ENCODE results near the gene EFCAB6.

EFCAB6 gene

GRCh38 chr22:43550672-43551071 lies 261.4 kb downstream of the EFCAB6 start:
- DNase-seq (ENCODE audit: low spot score) = no peak

- no peak for DNase-seq (ENCODE audit: low spot score)
Observed at GRCh38 chr22:43550024-43550620, 262.0 kb downstream of the EFCAB6 start.

GRCh38 chr22:43546186-43546585 lies 265.9 kb downstream of the EFCAB6 start:
- no peak for DNase-seq (ENCODE audit: low spot score)

DNA sequence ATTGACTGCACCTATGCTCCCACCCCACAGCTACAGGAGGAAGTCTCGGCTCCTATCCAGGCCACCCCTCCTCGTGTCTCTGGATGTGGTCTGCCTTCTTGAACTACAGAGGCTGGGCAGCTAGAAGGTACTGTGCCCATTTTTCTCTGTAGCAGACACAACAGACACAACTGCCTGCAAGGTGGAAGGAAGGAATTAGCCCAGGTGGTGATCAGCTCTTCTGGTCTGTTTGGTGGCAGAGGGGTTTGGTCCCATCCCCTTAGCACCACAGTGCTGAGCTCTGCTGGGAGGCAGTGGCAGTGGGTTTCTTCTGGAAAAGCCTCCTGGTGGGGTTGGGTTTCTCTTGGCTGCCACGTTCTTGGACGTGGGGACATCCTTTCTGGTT lies 267.8 kb downstream of the EFCAB6 start:
- DNase-seq (ENCODE audit: low spot score) = no peak

DNA sequence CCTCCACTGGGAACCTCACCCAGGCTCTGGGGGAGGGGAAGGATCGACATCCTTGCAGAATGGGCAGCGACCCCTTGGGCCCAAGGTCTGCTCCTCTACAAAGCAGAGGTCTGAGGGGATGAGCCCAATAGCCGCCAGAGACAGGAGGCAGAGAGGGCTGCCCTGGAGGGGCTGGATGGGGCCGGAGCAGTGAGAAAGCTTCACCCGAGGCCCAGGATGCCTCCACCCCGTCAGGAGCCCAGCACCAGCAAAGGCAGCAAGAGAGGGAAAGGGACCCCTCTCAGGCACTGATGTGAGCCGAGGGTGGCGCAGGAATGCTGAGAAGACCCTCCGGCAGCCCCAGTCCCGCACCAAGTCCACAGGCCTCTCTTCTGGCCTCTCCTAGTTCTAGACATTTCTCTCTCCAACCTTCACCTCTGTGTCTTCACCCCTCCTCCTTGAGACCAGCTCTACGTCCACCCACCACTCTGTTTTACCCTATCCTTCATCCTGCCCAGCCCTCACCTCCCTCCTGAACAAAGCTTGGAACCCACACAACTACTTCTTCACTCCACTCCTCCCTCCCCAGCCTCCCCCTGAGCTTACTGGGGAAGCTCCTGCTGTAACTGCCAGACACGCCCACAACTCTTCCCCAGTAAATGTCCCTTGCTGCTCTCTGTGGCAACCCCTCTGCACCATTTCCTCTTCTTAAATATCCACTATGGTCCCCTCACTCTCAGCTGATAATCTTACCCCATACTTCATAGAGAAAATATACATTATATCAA lies 268.4 kb downstream of the EFCAB6 start:
- no peak for DNase-seq (ENCODE audit: low spot score)

DNA sequence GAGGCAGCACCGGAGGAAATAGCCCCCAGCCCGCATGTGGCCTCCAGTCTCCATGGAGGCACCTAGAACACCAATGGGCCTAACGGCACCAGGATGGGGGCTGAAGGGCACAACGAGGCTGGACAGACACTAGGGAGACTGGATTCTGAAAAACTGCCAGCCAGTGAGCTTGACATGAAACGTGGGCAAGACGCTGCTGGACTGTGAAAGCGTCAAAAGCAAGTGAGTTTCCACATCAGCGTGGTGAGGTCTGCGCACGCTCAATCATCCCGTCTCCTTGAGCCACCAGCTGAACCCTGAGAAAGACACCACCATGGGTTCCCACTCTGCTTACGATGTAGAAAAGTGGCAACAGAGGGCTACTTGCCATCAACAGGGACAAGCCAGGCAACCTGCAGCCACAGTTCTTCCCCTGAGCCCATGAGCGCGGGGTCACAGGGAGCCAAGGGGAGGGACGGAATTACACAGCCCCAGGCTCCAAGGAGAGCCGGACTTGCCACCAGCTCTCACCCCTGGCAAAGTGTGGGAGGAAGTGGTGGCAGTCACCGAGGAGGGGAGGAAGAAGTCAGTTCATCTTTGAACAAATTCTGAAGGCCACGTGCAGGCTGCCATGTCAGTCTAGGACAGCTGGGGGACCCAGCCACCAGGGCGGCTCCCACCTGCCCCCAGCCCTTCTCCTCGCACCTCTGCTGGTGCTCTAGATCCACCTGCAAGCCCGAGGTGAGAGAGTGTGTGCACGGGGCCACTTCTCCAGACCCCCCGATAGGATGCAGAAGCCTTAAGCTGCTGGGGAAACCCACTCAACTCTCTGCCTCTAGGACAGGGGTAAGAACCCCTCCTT lies 269.2 kb downstream of the EFCAB6 start:
- DNase-seq (ENCODE audit: low spot score) = no peak

GRCh38 chr22:43541462-43542407 lies 270.4 kb downstream of the EFCAB6 start:
- DNase-seq (ENCODE audit: low spot score) = no peak

- DNase-seq (ENCODE audit: low spot score) = no peak
Observed at GRCh38 chr22:43541022-43541421, 271.1 kb downstream of the EFCAB6 start.

- no peak for DNase-seq (ENCODE audit: low spot score)
Observed at GRCh38 chr22:43540529-43540923, 271.6 kb downstream of the EFCAB6 start.

- DNase-seq (ENCODE audit: low spot score) = no peak
Observed at GRCh38 chr22:43539572-43540528, 272.3 kb downstream of the EFCAB6 start.

DNA sequence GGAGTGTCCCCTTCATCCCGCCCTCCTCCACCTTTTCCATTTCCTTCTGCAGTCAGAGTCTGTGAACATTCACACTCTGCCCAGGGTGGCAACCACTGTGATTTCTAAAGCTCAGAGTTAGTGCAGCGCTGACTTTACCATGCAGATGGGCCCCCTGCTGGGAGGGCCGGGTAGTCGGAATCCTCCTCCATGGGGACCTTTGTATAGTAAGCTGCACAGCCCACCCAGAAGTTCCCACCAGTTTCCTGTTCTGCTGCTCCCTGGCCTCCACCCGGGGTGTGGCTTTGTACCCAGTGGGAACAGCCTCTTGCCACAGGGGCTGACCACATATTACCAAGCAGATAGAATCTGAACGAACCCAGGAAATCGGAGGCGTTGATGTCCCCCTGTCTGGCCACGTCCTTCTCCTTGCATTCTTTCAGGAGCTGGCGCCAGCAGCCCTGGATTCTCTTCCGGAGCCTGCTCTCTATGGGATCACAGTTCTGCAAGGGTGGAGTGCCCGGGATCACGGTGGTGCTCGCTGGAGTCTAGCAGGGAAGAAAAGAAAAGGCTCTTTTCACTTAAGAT lies 275.0 kb downstream of the EFCAB6 start:
- DNase-seq (ENCODE audit: low spot score) = no peak

DNA sequence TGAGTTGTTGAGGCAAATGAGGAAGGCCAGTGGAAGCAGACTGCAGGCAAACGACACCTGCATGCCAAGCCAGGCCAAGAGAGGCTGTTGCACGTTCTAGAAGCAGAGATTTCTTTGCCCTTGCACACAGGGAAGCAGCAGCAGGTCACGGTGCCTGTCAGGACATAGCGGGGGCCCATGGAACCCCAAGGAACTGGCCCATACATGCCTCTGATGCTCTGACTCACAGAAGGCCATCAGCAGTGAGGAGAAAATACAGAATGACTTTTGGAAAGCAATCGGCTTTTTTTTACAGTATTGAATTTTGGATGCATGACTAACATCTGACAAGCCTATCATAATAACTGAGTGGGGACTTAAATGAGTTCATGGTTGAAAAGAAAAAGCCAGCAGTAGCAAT lies 276.4 kb downstream of the EFCAB6 start:
- no peak for DNase-seq (ENCODE audit: low spot score)

GRCh38 chr22:43535336-43535735 lies 276.8 kb downstream of the EFCAB6 start:
- no peak for DNase-seq (ENCODE audit: low spot score)

DNA sequence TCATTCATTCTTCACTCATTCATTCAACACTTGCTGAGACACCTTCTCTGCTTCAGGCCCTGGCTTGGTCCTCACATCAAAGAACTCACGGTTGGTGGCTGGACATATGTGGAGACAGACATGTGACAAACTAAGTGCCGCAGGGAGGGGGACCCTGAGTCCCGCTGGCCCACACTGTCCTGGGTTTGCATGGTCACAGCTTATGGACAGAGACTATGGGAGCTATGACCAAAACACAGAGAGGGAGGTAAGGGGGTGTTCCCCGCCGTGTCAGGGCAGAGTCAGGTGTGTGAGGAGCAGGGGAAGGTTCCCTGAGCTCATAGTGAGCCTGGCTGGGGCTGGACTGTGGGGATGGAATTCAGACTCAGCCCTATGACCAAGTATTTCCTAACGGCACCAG lies 277.2 kb downstream of the EFCAB6 start:
- no peak for DNase-seq (ENCODE audit: low spot score)

GRCh38 chr22:43533656-43534428 lies 278.3 kb downstream of the EFCAB6 start:
- DNase-seq (ENCODE audit: low spot score) = no peak

DNA sequence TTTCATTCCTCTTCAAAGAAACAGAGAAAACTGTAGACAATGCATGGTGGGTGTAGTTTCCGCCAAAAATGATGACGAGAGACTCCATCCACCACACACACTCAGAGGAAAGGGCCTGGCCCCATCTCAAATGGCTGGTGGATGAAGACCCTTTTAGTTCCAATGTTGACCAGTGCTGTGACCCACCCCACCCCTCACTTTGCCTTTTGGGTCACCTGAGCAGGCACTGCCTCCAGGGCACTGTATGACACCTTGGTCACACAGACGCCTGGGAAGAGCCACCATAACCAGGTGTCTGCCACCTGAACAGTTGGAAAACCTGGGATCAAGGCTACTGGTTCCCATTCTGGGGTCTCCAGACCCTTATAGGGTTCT lies 279.0 kb downstream of the EFCAB6 start:
- DNase-seq (ENCODE audit: low spot score) = no peak

DNA sequence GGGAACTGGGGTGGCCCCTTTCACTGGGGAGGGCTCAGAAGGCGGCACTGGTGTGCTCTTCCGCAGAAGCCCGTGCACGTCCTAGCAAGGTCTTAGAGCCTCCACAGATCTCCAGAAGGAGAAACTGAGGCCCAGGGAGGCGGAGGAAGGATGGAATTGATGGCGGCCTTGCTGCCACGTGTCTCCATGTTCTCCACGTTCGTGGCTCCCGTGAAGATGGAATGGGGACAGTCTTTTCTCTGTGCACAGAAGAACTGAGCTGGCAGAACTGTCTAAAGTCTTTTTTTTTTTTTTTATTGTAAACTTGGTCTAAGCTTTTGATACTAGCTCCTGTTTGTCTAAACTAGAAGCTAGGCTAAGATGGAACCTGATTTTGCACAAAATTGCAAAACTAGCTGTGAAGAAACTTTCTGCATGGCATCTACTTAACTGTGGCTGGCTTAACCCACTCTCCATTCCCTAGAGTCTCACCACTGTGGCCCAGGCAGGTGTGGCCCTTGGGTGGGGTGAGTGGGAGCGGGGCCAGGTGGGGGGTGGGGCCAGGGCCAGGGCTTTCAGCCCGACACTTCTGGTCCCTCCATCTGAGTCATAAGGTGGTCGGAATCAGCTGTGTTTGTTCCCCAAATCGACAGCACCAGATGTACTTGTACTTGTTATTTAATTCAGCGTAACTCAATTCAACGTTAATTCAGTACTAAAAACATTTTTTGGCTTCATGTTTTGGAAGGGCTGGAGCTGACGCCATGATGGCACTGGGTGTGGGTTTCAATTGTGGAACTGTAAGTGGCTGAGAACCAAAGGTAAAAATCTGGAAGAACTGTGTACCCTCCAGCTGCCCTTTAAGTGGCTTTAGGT lies 279.6 kb downstream of the EFCAB6 start:
- no peak for DNase-seq (ENCODE audit: low spot score)

DNA sequence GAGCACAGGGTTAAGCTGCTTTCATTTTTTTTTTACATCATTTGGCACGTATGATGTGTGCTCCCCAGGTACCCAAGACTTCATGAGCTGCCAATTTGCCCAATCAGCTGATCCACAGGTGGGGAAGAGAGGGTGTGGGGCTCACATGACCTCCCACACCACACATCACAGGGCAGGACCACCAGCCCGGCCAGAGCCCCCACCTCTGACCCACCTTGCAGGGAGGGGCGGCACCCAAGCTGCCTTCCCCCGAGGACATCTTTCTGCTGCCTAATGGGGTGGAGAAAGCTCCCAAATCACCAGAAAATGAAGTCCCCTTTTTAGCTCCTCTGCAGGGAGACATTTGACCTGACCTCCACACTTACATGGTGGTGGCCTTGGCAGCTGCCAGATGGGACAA lies 280.5 kb downstream of the EFCAB6 start:
- no peak for DNase-seq (ENCODE audit: low spot score)

All from AG20443 (cell line).